Loucy (cell line): Measurements from ENCODE around the gene MCTP2.

Experiments
- EZH2phosphoT487 ChIP-seq: fragments of 200-600 bp; IDR thresholded peaks from 2 replicates; pipeline ENCODE4 v1.6.1; 2018; ENCODE audit warnings: antibody characterized with exemption, mild to moderate bottlenecking, moderate library complexity, borderline replicate concordance
- TF ChIP-seq, protein P1 (sequence below): fragments of 200-600 bp; sonication (generic); conservative IDR thresholded peaks from 2 replicates; pipeline ENCODE4 v1.5.1; 2014; ENCODE audit warnings: mild to moderate bottlenecking, antibody characterized with exemption, low read length

GRCh38 chr15:94477913-94478553, 246.7 kb downstream of the MCTP2 start:
- TF ChIP-seq, protein P1, sequence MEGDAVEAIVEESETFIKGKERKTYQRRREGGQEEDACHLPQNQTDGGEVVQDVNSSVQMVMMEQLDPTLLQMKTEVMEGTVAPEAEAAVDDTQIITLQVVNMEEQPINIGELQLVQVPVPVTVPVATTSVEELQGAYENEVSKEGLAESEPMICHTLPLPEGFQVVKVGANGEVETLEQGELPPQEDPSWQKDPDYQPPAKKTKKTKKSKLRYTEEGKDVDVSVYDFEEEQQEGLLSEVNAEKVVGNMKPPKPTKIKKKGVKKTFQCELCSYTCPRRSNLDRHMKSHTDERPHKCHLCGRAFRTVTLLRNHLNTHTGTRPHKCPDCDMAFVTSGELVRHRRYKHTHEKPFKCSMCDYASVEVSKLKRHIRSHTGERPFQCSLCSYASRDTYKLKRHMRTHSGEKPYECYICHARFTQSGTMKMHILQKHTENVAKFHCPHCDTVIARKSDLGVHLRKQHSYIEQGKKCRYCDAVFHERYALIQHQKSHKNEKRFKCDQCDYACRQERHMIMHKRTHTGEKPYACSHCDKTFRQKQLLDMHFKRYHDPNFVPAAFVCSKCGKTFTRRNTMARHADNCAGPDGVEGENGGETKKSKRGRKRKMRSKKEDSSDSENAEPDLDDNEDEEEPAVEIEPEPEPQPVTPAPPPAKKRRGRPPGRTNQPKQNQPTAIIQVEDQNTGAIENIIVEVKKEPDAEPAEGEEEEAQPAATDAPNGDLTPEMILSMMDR, result no peak
- TF ChIP-seq EZH2phosphoT487, result no peak
